ENCODE data around the gene ASB6. TPM values are rescaled to one million over a fixed set of nuclear protein-coding genes. Genes with fewer than 3 reads are reported as not detected.

Gene ASB6
- total RNA-seq, 6 donors from 2014 or later: 15.4 to 51.3 (median 21.9) TPM

- DNase-seq (no peak), ATAC-seq (ENCODE audit: low FRiP score in 2 of 2) (no peak)
- Histone ChIP-seq H3K36me3 (no peaks in the 10 kb centered on the region), H3K27ac (no peak overlapping the region), H3K4me1 (peaks cover 17 to 26% (median 24%) of the 10 kb centered on the region in 4 donors), H3K4me3 (no peak overlapping the region), H3K9me3 (no peaks in the 10 kb centered on the region), H3K27me3 (no peaks in the 10 kb centered on the region)
- WGBS, 2 donors: 63 to 71% methylated on average over 11 to 19 of the region's 19 CpGs
- no peak for TF ChIP-seq EP300 (IDR thresholded peaks at IDR 0.05)
- TF ChIP-seq POLR2AphosphoS5 (IDR thresholded peaks at IDR 0.05): no peak
- no peak for TF ChIP-seq CTCF (IDR thresholded peaks at IDR 0.05)
- TF ChIP-seq POLR2A (IDR thresholded peaks at IDR 0.05): no peak
Measured at GRCh38 chr9:129613520-129614175, 28.3 kb downstream of the ASB6 start.

DNA sequence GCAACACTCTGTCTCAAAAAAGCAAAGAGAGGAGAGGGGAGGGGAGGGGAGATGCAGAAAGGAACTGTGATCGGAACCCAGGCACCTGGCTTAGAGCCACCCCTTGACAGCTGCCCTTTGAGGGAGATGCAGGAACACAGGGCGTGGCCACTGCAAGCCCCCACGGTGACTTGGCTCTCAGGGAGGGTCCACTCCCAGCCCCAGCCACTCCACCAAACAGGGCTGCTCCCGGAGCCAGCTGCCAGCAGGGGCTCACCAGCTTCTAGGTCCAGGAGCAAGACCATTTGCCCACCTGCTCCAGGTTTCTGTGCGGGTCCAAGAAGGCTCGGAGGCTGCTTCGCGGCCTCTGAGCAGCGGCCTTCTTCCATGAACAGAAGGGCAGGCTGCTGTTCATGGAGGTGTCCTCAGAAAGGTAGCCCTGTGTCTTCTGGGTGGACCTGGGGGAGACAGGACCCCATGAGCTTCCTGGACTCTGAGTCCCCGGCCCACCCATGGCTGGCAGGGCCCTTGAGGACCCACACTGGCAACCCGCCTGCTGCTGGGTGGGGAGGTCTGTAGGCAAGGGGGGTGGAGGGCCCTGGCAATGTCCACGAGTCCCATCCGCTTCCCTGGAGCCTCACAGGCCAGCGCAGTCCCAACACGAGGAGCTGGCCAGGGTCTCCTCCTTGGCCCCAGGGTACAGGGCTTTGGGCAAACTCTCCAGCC lies 29.0 kb downstream of the ASB6 start:
- Histone ChIP-seq H3K27ac (no peak overlapping the region), H3K4me3 (no peak overlapping the region), H3K36me3 (no peaks in the 10 kb centered on the region), H3K9me3 (no peaks in the 10 kb centered on the region), H3K27me3 (no peaks in the 10 kb centered on the region), H3K4me1 (peaks cover 24 to 33% (median 31%) of the 10 kb centered on the region in 4 donors)
- ATAC-seq (ENCODE audit: low FRiP score in 2 of 2) (no peak), DNase-seq (peak in 1 of 2 donors; percentile 66)
- 69 to 88% methylated on average over 3 to 14 of the region's 15 CpGs for WGBS, 2 donors
- TF ChIP-seq POLR2AphosphoS5 (IDR thresholded peaks at IDR 0.05) (no peak), POLR2A (IDR thresholded peaks at IDR 0.05) (no peak), CTCF (IDR thresholded peaks at IDR 0.05) (no peak), EP300 (IDR thresholded peaks at IDR 0.05) (no peak)

GRCh38 chr9:129612123-129612522 lies 29.8 kb downstream of the ASB6 start:
- Histone ChIP-seq H3K4me3 (no peak overlapping the region), H3K9me3 (no peaks in the 10 kb centered on the region), H3K27ac (no peak overlapping the region), H3K27me3 (no peaks in the 10 kb centered on the region), H3K4me1 (peaks cover 31 to 41% (median 39%) of the 10 kb centered on the region in 4 donors), H3K36me3 (no peaks in the 10 kb centered on the region)
- TF ChIP-seq POLR2AphosphoS5 (IDR thresholded peaks at IDR 0.05): no peak
- no peak for TF ChIP-seq EP300 (IDR thresholded peaks at IDR 0.05)
- TF ChIP-seq POLR2A (IDR thresholded peaks at IDR 0.05): no peak
- no peak for TF ChIP-seq CTCF (IDR thresholded peaks at IDR 0.05)
- DNase-seq (no peak), ATAC-seq (ENCODE audit: low FRiP score in 2 of 2) (no peak)
- 79% methylated on average over 7 of the region's 7 CpGs; no CpG with 5 or more reads in 1 of the 2 donors for WGBS, 2 donors

DNA sequence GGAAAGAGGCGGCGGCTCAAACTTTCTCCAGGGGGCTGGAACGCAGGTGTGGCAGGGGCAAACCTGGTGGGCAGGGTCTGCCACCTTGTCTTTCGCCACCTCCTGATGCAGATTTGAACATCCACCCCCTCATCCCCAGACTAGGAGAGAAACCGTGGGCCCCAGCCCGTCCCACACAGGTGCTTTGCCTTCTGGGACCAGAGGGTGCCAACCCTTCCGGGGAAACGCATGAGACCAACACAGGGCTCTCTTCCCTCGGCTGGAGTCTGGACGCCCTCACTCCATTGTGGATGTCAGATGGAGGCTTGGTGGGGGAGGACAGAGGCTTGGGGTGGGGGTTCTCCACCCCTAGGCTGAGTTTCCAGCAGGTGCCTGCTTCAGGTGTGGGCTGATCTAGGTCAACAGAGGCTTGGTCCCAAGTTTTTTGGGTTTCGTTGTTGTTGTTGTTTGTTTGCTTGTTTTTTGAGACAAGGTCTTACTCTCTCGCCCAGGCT lies 30.6 kb downstream of the ASB6 start:
- ATAC-seq (ENCODE audit: low FRiP score in 2 of 2): no peak
- Histone ChIP-seq H3K4me1 (peaks cover 36 to 47% (median 43%) of the 10 kb centered on the region in 4 donors), H3K36me3 (no peaks in the 10 kb centered on the region), H3K27ac (peak overlapping the region in 2 of 4 donors; percentile 88 to 93), H3K27me3 (no peaks in the 10 kb centered on the region), H3K9me3 (no peaks in the 10 kb centered on the region), H3K4me3 (peak overlapping the region in 2 of 4 donors; percentile 70 to 85)
- WGBS, 2 donors: 27 to 42% methylated on average over 10 to 12 of the region's 12 CpGs
- TF ChIP-seq POLR2AphosphoS5 (IDR thresholded peaks at IDR 0.05) (no peak), POLR2A (IDR thresholded peaks at IDR 0.05) (no peak), EP300 (IDR thresholded peaks at IDR 0.05) (no peak), CTCF (IDR thresholded peaks at IDR 0.05) (no peak)
- no peak for DNase-seq
